ENCODE data around the gene NDUFAF8.
A peak's percentile ranks its signal among the peaks of the same experiment; 100 is the strongest.

The NDUFAF8 gene

GRCh38 chr17:81200695-81201580, 38.2 kb upstream of the NDUFAF8 start:
- DNase-seq = peak in 43 of 58 donors; percentile 4 to 65 (median 30)

- no peak for DNase-seq
These were observed 36.8 kb upstream of the NDUFAF8 start for GRCh38 chr17:81202318-81202717.

- DNase-seq = no peak
These were observed 36.0 kb upstream of the NDUFAF8 start for GRCh38 chr17:81203136-81203535.

- no peak for DNase-seq
These were observed 34.5 kb upstream of the NDUFAF8 start for GRCh38 chr17:81204578-81204977.

- no peak for DNase-seq
These were observed 33.0 kb upstream of the NDUFAF8 start for GRCh38 chr17:81206166-81206565.

GRCh38 chr17:81206657-81207056, 32.5 kb upstream of the NDUFAF8 start:
- DNase-seq = no peak

- no peak for DNase-seq
These were observed 31.2 kb upstream of the NDUFAF8 start for GRCh38 chr17:81207610-81208581.

- no peak for DNase-seq
These were observed 30.5 kb upstream of the NDUFAF8 start for GRCh38 chr17:81208651-81209050.

GRCh38 chr17:81209141-81209540, 30.0 kb upstream of the NDUFAF8 start:
- no peak for DNase-seq

- no peak for DNase-seq
These were observed 28.7 kb upstream of the NDUFAF8 start for GRCh38 chr17:81210466-81210865.

GRCh38 chr17:81210868-81211267, 28.2 kb upstream of the NDUFAF8 start:
- no peak for DNase-seq

- no peak for DNase-seq
These were observed 26.8 kb upstream of the NDUFAF8 start for GRCh38 chr17:81212365-81212764.

GRCh38 chr17:81213978-81214377, 25.1 kb upstream of the NDUFAF8 start:
- DNase-seq = no peak

GRCh38 chr17:81217491-81217890, 21.6 kb upstream of the NDUFAF8 start:
- DNase-seq = no peak

GRCh38 chr17:81218459-81218858, 20.7 kb upstream of the NDUFAF8 start:
- no peak for DNase-seq

GRCh38 chr17:81218991-81219390, 20.1 kb upstream of the NDUFAF8 start:
- no peak for DNase-seq

GRCh38 chr17:81219476-81220180, 19.5 kb upstream of the NDUFAF8 start:
- no peak for DNase-seq

- no peak for DNase-seq
These were observed 17.7 kb upstream of the NDUFAF8 start for GRCh38 chr17:81221371-81221841.

GRCh38 chr17:81221842-81222619, 17.1 kb upstream of the NDUFAF8 start:
- no peak for DNase-seq

GRCh38 chr17:81222620-81222905, 16.6 kb upstream of the NDUFAF8 start:
- DNase-seq = no peak
